CD4-positive, CD25-positive, alpha-beta regulatory T cell (primary cell): Measurements from ENCODE around the gene MAP7D1. TPM values are rescaled to one million over a fixed set of nuclear protein-coding genes. Genes with fewer than 3 reads are reported as not detected.

Experiments used
- ATAC-seq, 2 donors: fragments of 150-1000 bp; cut with Tn5 transposase; one replicate each; pipeline ENCODE4 v1.10.0; 2021; ENCODE audit warnings: low read depth in 2 of 2, moderate number of reproducible peaks in 2 of 2, moderate library complexity in 1 of 2
- DNase-seq, 3 donors: peaks; one replicate each; pipeline versions ENCODE4 v3.0.0 to v3.0.0-alpha.2; 2012 to 2022; ENCODE audit warnings: mixed read lengths in 1 of 3
- H3K27ac ChIP-seq: one replicate; pipeline ENCODE4 v1.7.0; 2013; ENCODE audit warnings: mild to moderate bottlenecking, low read length; ENCODE audit not compliant: insufficient read depth, poor library complexity, severe bottlenecking
- H3K27me3 ChIP-seq: one replicate; pipeline ENCODE4 v1.7.0; 2013; ENCODE audit warnings: low read length; ENCODE audit not compliant: control insufficient read depth, insufficient read depth
- H3K36me3 ChIP-seq: one replicate; pipeline ENCODE4 v1.7.0; 2013; ENCODE audit warnings: mild to moderate bottlenecking, low read length, moderate library complexity; ENCODE audit not compliant: control insufficient read depth, insufficient read depth
- H3K4me1 ChIP-seq: 2 replicates; pipeline ENCODE4 v1.7.0; 2013; ENCODE audit warnings: mild to moderate bottlenecking, low read length; ENCODE audit not compliant: insufficient read depth, control insufficient read depth, poor library complexity, severe bottlenecking
- H3K4me3 ChIP-seq: one replicate; pipeline ENCODE4 v1.7.0; 2013; ENCODE audit warnings: low read depth, mild to moderate bottlenecking, low read length, moderate library complexity
- H3K9me3 ChIP-seq, 2 experiments: 1 replicate in 1 of 2; 2 replicates in 1 of 2; pipeline ENCODE4 v1.7.0; 2013; ENCODE audit warnings: low read length in 2 of 2, mild to moderate bottlenecking in 1 of 2, moderate library complexity in 1 of 2; ENCODE audit not compliant: control insufficient read depth in 2 of 2
- H3K27ac Mint-ChIP-seq, 3 donors: one replicate each; pipeline ENCODE4 v1.8.0; 2020 to 2022; ENCODE audit warnings: mild to moderate bottlenecking in 3 of 3, mixed read lengths in 3 of 3, moderate library complexity in 2 of 3
- H3K27me3 Mint-ChIP-seq: one replicate; pipeline ENCODE4 v1.8.0; 2022; ENCODE audit warnings: mild to moderate bottlenecking, mixed read lengths
- H3K36me3 Mint-ChIP-seq: one replicate; pipeline ENCODE4 v1.8.0; 2020; ENCODE audit warnings: mixed read lengths
- H3K4me1 Mint-ChIP-seq, 4 donors: one replicate each; pipeline ENCODE4 v1.8.0; 2020 to 2022; ENCODE audit warnings: mixed read lengths in 4 of 4, mild to moderate bottlenecking in 1 of 4
- H3K4me3 Mint-ChIP-seq, 4 donors: one replicate each; pipeline ENCODE4 v1.8.0; 2020 to 2022; ENCODE audit warnings: mild to moderate bottlenecking in 4 of 4, mixed read lengths in 4 of 4, moderate library complexity in 3 of 4
- H3K9me3 Mint-ChIP-seq, 7 donors: one replicate each; pipeline ENCODE4 v1.8.0; 2020 to 2022; ENCODE audit warnings: mixed read lengths in 7 of 7, mild to moderate bottlenecking in 3 of 7, moderate library complexity in 2 of 7
- polyA plus RNA-seq, 4 donors: library from polyadenylated mRNA; unstranded; fragments of 300-500 nt; fragmentation: Illumina TruSeq; gene quantifications; one replicate each; pipeline ENCODE4 v1.2.3, GENCODE V29; 2021
- total RNA-seq: library from RNA; stranded (reverse); gene quantifications from one replicate; pipeline ENCODE4 v1.2.3, GENCODE V29; 2022

MAP7D1 gene
- total and polyA plus RNA-seq, 5 donors from 2014 or later: 10.1 to 178 (median 13.8) TPM

DNA sequence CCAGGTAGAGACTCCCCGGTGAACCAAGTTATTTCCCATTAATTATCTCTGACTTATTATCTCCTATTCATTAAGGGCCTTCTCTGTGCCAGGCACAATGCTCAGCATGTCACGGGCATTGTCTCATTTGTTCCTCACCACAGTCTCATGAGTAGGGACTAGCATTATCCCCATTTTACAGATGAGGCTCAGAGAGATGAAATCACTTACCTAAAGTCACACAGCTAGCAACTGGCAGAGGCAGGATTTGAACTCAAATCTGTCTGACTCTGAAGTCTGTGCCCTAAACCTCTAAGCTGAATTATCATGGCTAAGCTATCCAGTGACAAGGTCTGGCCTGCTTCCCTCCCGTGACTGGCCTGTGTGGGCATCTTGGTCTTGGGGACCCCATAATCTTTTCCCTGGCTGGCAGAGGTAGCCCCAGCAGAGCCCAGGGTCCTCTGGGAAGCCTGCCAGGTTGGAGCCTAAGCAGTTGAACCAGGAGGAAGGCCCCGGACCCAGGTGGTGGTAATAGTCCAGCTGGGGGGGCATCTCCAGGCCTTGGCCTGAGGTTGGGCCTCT lies 4.5 kb downstream of the MAP7D1 start:
- no peaks in the 10 kb centered on the region for H3K27me3 ChIP-seq
- Mint-ChIP-seq H3K4me3 (peak overlapping the region; percentile 78 to 94 (median 90)), H3K36me3 (peaks cover 9% of the 10 kb centered on the region), H3K4me1 (peaks cover 23 to 79% (median 63%) of the 10 kb centered on the region in 4 donors), H3K27ac (peak overlapping the region; percentile 92 to 100 (median 98)), H3K9me3 (no peaks in the 10 kb centered on the region), H3K27me3 (no peaks in the 10 kb centered on the region)
- peak overlapping the region; percentile 82 for H3K4me3 ChIP-seq
- no peaks in the 10 kb centered on the region for H3K36me3 ChIP-seq
- H3K27ac ChIP-seq: peak overlapping the region; percentile 88
- DNase-seq (peak in 1 of 3 donors; percentile 31), ATAC-seq (no peak)
- peaks cover 77% of the 10 kb centered on the region for H3K4me1 ChIP-seq
- H3K9me3 ChIP-seq: no peaks in the 10 kb centered on the region

GRCh38 chr1:36160949-36161485 lies 5.1 kb downstream of the MAP7D1 start:
- peak overlapping the region; percentile 92 to 100 (median 98) for H3K27ac Mint-ChIP-seq
- peaks cover 9% of the 10 kb centered on the region for H3K36me3 Mint-ChIP-seq
- no peaks in the 10 kb centered on the region for H3K36me3 ChIP-seq
- H3K4me1 ChIP-seq: peaks cover 79% of the 10 kb centered on the region
- ATAC-seq (peak; percentile 38 to 52), DNase-seq (peak; percentile 46 to 87 (median 53))
- no peaks in the 10 kb centered on the region for H3K9me3 Mint-ChIP-seq
- peaks cover 23 to 84% (median 65%) of the 10 kb centered on the region in 4 donors for H3K4me1 Mint-ChIP-seq
- peak overlapping the region; percentile 78 to 94 (median 90) for H3K4me3 Mint-ChIP-seq
- H3K27ac ChIP-seq: peak overlapping the region; percentile 88
- H3K27me3 Mint-ChIP-seq: no peaks in the 10 kb centered on the region
- H3K27me3 ChIP-seq: no peaks in the 10 kb centered on the region
- H3K9me3 ChIP-seq: no peaks in the 10 kb centered on the region
- H3K4me3 ChIP-seq: peak overlapping the region; percentile 82

GRCh38 chr1:36161641-36162531 lies 5.9 kb downstream of the MAP7D1 start:
- H3K36me3 ChIP-seq: peaks cover 1% of the 10 kb centered on the region
- DNase-seq (peak; percentile 25 to 72 (median 58)), ATAC-seq (peak; percentile 61 to 66)
- H3K27me3 Mint-ChIP-seq: no peaks in the 10 kb centered on the region
- H3K9me3 ChIP-seq: no peaks in the 10 kb centered on the region
- peak overlapping the region; percentile 92 to 100 (median 98) for H3K27ac Mint-ChIP-seq
- peaks cover 14% of the 10 kb centered on the region for H3K36me3 Mint-ChIP-seq
- H3K4me3 Mint-ChIP-seq: peak overlapping the region; percentile 78 to 94 (median 90)
- H3K9me3 Mint-ChIP-seq: no peaks in the 10 kb centered on the region
- H3K4me3 ChIP-seq: peak overlapping the region; percentile 82
- H3K4me1 Mint-ChIP-seq: peaks cover 26 to 92% (median 71%) of the 10 kb centered on the region in 4 donors
- peak overlapping the region; percentile 88 for H3K27ac ChIP-seq
- no peaks in the 10 kb centered on the region for H3K27me3 ChIP-seq
- peaks cover 81% of the 10 kb centered on the region for H3K4me1 ChIP-seq

DNA sequence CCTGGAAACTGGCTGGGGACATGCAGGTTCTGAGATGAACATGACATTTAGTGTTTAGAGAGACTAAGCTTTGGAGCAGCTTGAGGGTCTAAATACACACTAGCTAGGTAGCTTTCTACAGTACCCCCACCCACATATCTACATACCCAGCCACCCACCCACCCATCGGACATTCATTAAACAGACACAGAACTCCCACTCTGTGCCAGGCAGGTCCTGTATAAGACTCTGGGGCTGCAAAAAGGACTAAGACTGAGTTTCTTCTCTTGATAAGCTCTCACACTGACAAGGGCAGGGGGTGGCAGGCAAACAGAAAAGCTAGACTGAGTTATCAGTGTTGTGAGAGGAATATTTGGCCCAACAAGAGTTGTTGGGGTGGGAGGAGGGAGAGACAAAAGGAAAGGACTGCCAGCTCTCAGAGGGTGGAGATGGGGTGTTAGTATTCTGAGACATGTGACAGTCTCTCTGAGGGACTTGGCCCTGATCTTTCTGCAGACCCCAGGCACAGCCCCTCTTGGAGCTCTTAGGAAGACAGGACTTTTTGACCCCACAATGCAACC lies 6.8 kb downstream of the MAP7D1 start:
- Mint-ChIP-seq H3K36me3 (peaks cover 17% of the 10 kb centered on the region), H3K9me3 (no peaks in the 10 kb centered on the region), H3K4me1 (peaks cover 28 to 90% (median 72%) of the 10 kb centered on the region in 4 donors), H3K4me3 (peak overlapping the region; percentile 78 to 94 (median 90)), H3K27me3 (no peaks in the 10 kb centered on the region), H3K27ac (peak overlapping the region; percentile 92 to 100 (median 98))
- Histone ChIP-seq H3K27ac (peak overlapping the region; percentile 88), H3K9me3 (no peaks in the 10 kb centered on the region), H3K4me1 (peaks cover 73% of the 10 kb centered on the region), H3K27me3 (no peaks in the 10 kb centered on the region), H3K36me3 (peaks cover 10% of the 10 kb centered on the region), H3K4me3 (peak overlapping the region; percentile 82)
- ATAC-seq (no peak), DNase-seq (no peak)

GRCh38 chr1:36163426-36163825 lies 7.5 kb downstream of the MAP7D1 start:
- Histone ChIP-seq H3K36me3 (peaks cover 11% of the 10 kb centered on the region), H3K4me3 (peak overlapping the region; percentile 26), H3K27me3 (no peaks in the 10 kb centered on the region), H3K27ac (peak overlapping the region; percentile 88), H3K9me3 (no peaks in the 10 kb centered on the region), H3K4me1 (peaks cover 66% of the 10 kb centered on the region)
- H3K27me3 Mint-ChIP-seq: no peaks in the 10 kb centered on the region
- H3K4me1 Mint-ChIP-seq: peaks cover 28 to 87% (median 69%) of the 10 kb centered on the region in 4 donors
- H3K36me3 Mint-ChIP-seq: peaks cover 20% of the 10 kb centered on the region
- H3K4me3 Mint-ChIP-seq: peak overlapping the region; percentile 66 to 91 (median 78)
- no peaks in the 10 kb centered on the region for H3K9me3 Mint-ChIP-seq
- ATAC-seq (no peak), DNase-seq (no peak)
- H3K27ac Mint-ChIP-seq: peak overlapping the region; percentile 92 to 100 (median 98)

- no peaks in the 10 kb centered on the region for H3K9me3 Mint-ChIP-seq
- ATAC-seq (no peak), DNase-seq (no peak)
- no peak overlapping the region for H3K27ac ChIP-seq
- peak overlapping the region; percentile 72 to 90 (median 74) for H3K27ac Mint-ChIP-seq
- H3K4me1 Mint-ChIP-seq: peaks cover 28 to 83% (median 66%) of the 10 kb centered on the region in 4 donors
- H3K27me3 Mint-ChIP-seq: no peaks in the 10 kb centered on the region
- H3K36me3 ChIP-seq: peaks cover 11% of the 10 kb centered on the region
- H3K4me1 ChIP-seq: peaks cover 57% of the 10 kb centered on the region
- H3K27me3 ChIP-seq: no peaks in the 10 kb centered on the region
- no peaks in the 10 kb centered on the region for H3K9me3 ChIP-seq
- H3K4me3 ChIP-seq: no peak overlapping the region
- H3K4me3 Mint-ChIP-seq: peak overlapping the region; percentile 30 to 63 (median 36)
- H3K36me3 Mint-ChIP-seq: peaks cover 21% of the 10 kb centered on the region
These were observed 8.4 kb downstream of the MAP7D1 start for GRCh38 chr1:36164361-36164760.

DNA sequence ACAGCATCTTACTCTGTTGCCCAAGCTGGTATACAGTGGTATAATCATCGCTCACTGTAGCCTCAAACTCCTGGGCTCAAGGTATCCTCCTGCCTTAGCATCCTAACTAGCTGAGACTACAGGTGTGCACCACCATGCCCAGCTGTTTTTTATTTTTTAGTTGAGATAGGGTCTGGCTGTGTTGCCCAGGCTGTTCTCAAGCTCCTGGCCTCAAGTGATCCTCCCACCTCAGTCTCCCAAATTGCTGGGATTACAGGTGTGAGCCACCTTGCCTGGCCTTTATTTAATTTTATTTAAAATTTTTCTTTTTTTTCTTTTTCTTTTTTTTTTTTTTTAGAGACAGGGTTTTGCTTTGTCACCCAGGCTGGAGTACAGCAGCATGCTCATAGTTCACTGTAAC lies 9.2 kb downstream of the MAP7D1 start:
- Histone ChIP-seq H3K4me3 (no peak overlapping the region), H3K4me1 (peaks cover 49% of the 10 kb centered on the region), H3K27me3 (no peaks in the 10 kb centered on the region), H3K27ac (peak overlapping the region; percentile 17), H3K9me3 (no peaks in the 10 kb centered on the region), H3K36me3 (peaks cover 18% of the 10 kb centered on the region)
- no peak for ATAC-seq
- peaks cover 28 to 78% (median 60%) of the 10 kb centered on the region in 4 donors for H3K4me1 Mint-ChIP-seq
- no peaks in the 10 kb centered on the region for H3K9me3 Mint-ChIP-seq
- no peak for DNase-seq
- peaks cover 21% of the 10 kb centered on the region for H3K36me3 Mint-ChIP-seq
- no peaks in the 10 kb centered on the region for H3K27me3 Mint-ChIP-seq
- H3K4me3 Mint-ChIP-seq: no peak overlapping the region
- H3K27ac Mint-ChIP-seq: peak overlapping the region; percentile 26 to 74 (median 72)
